GM23338 (cell line): ENCODE measurements around the gene ERN1. TPM values are rescaled to one million over a fixed set of nuclear protein-coding genes. Genes with fewer than 3 reads are reported as not detected.

Experiments
- ATAC-seq: fragments of 200-7000 bp; cut with Tn5 transposase; 3 replicates; pipeline ENCODE4 v1.9.1; 2020
- DNase-seq: peaks from one replicate; pipeline ENCODE4 v3.0.0-alpha.2; 2015; ENCODE audit warnings: low spot score
- H2AFZ ChIP-seq: fragments of 200-600 bp; sonication (generic); 2 replicates; pipeline ENCODE4 v1.8.0; 2016; ENCODE audit warnings: antibody characterized with exemption, mild to moderate bottlenecking, moderate library complexity
- H3F3A ChIP-seq: fragments of 200-600 bp; sonication (generic); replicated peaks from 2 replicates; pipeline ENCODE4 v1.8.0; 2017; ENCODE audit warnings: antibody characterized with exemption, mixed run types, low read depth
- H3K27ac ChIP-seq: fragments of 200-600 bp; sonication (generic); 2 replicates; pipeline ENCODE4 v1.6.1; 2016; ENCODE audit warnings: low read depth
- H3K27me3 ChIP-seq: fragments of 200-600 bp; sonication (generic); 2 replicates; pipeline ENCODE4 v1.8.0; 2016; ENCODE audit warnings: mild to moderate bottlenecking, mixed run types, moderate library complexity; ENCODE audit not compliant: insufficient read depth
- H3K36me3 ChIP-seq: fragments of 200-600 bp; sonication (generic); 2 replicates; pipeline ENCODE4 v1.8.0; 2016; ENCODE audit warnings: mild to moderate bottlenecking; ENCODE audit not compliant: insufficient read depth
- H3K4me1 ChIP-seq: fragments of 200-600 bp; sonication (generic); 2 replicates; pipeline ENCODE4 v1.8.0; 2016; ENCODE audit warnings: mild to moderate bottlenecking, moderate library complexity; ENCODE audit not compliant: insufficient read depth
- H3K4me2 ChIP-seq: fragments of 200-600 bp; sonication (generic); 2 replicates; pipeline ENCODE4 v1.7.1; 2017; ENCODE audit warnings: mixed run types
- H3K4me3 ChIP-seq: fragments of 200-600 bp; sonication (generic); 2 replicates; pipeline ENCODE4 v1.6.1; 2016; ENCODE audit warnings: mixed run types
- H3K79me2 ChIP-seq: fragments of 200-600 bp; sonication (generic); replicated peaks from 2 replicates; pipeline ENCODE4 v1.8.0; 2017; ENCODE audit warnings: mild to moderate bottlenecking; ENCODE audit not compliant: insufficient read depth
- H3K9me2 ChIP-seq: fragments of 200-600 bp; sonication (generic); 2 replicates; pipeline ENCODE4 v1.8.0; 2017; ENCODE audit not compliant: insufficient read depth
- H4K20me1 ChIP-seq: fragments of 200-600 bp; sonication (generic); replicated peaks from 2 replicates; pipeline ENCODE4 v1.8.0; 2017; ENCODE audit warnings: mild to moderate bottlenecking; ENCODE audit not compliant: insufficient read depth
- H3K27ac Mint-ChIP-seq: 2 replicates; pipeline ENCODE4 v1.8.0; 2020; ENCODE audit warnings: inconsistent platforms, mild to moderate bottlenecking, moderate library complexity, mixed read lengths
- H3K27me3 Mint-ChIP-seq: 3 replicates; pipeline ENCODE4 v1.8.0; 2022; ENCODE audit warnings: low read depth, mild to moderate bottlenecking, moderate library complexity, mixed read lengths, inconsistent platforms; ENCODE audit not compliant: insufficient read depth, poor library complexity
- H3K36me3 Mint-ChIP-seq: 3 replicates; pipeline ENCODE4 v1.8.0; 2021; ENCODE audit warnings: low read depth, mild to moderate bottlenecking, inconsistent platforms, moderate library complexity, mixed read lengths
- H3K4me1 Mint-ChIP-seq: 3 replicates; pipeline ENCODE4 v1.8.0; 2020; ENCODE audit warnings: mild to moderate bottlenecking, inconsistent platforms, mixed read lengths
- H3K4me3 Mint-ChIP-seq: 3 replicates; pipeline ENCODE4 v1.8.0; 2021; ENCODE audit warnings: moderate library complexity, mild to moderate bottlenecking, inconsistent platforms, mixed read lengths
- H3K9me3 Mint-ChIP-seq: 3 replicates; pipeline ENCODE4 v1.8.0; 2020; ENCODE audit warnings: moderate library complexity, mild to moderate bottlenecking, inconsistent platforms, mixed read lengths
- CTCF ChIP-seq, 2 experiments: fragments of 200-600 bp in 1 of 2; sonication (generic) in 1 of 2; conservative IDR thresholded peaks; 2 replicates each; pipeline versions ENCODE4 v1.5.1 to v1.6.1; 2016 to 2017; ENCODE audit warnings: antibody characterized with exemption in 2 of 2, low read depth in 2 of 2, mild to moderate bottlenecking in 2 of 2, moderate library complexity in 1 of 2
- ETS1 ChIP-seq: IDR thresholded peaks from 2 replicates; pipeline ENCODE4 v1.6.1; 2016; ENCODE audit warnings: antibody characterized with exemption
- EZH2 ChIP-seq: fragments of 200-600 bp; sonication (generic); IDR thresholded peaks from one replicate; pipeline ENCODE4 v1.8.0; 2017; ENCODE audit warnings: antibody characterized with exemption, mild to moderate bottlenecking, low read depth; ENCODE audit not compliant: unreplicated experiment
- EZH2phosphoT487 ChIP-seq: fragments of 200-600 bp; sonication (generic); IDR thresholded peaks from one replicate; pipeline ENCODE4 v1.8.1; 2018; ENCODE audit warnings: antibody characterized with exemption; ENCODE audit not compliant: unreplicated experiment
- JUNB ChIP-seq: IDR thresholded peaks from one replicate; pipeline ENCODE4 v1.6.1; 2016; ENCODE audit warnings: antibody characterized with exemption; ENCODE audit not compliant: unreplicated experiment
- NANOG ChIP-seq: IDR thresholded peaks from 2 replicates; pipeline ENCODE4 v1.6.1; 2016; ENCODE audit warnings: antibody characterized with exemption, borderline replicate concordance
- POLR2AphosphoS5 ChIP-seq: IDR thresholded peaks from 2 replicates; pipeline ENCODE4 v1.6.1; 2016; ENCODE audit warnings: antibody characterized with exemption, low read depth
- REST ChIP-seq: IDR thresholded peaks from one replicate; pipeline ENCODE4 v1.6.1; 2018; ENCODE audit warnings: antibody characterized with exemption; ENCODE audit not compliant: unreplicated experiment
- STAT1 ChIP-seq: IDR thresholded peaks from one replicate; pipeline ENCODE4 v1.6.1; 2016; ENCODE audit warnings: antibody characterized with exemption; ENCODE audit not compliant: unreplicated experiment
- ZNF114 ChIP-seq: fragments of 250-450 bp; sonication (Bioruptor Pico); IDR thresholded peaks from 2 replicates; pipeline ENCODE4 v1.5.0; 2020; ENCODE audit warnings: mild to moderate bottlenecking, moderate library complexity
- ZNF331 ChIP-seq: fragments of 250-450 bp; sonication (Bioruptor Pico); IDR thresholded peaks from 2 replicates; pipeline ENCODE4 v1.5.0; 2020; ENCODE audit warnings: low read depth, mild to moderate bottlenecking, moderate library complexity
- polyA plus RNA-seq: library from polyadenylated mRNA; unstranded; fragments of >200 nt; fragmentation: Nextera tagmentation; extraction: Ambion mirVana; gene quantifications from 2 replicates; pipeline ENCODE4 v1.2.1, GENCODE V29; 2016
- total RNA-seq: library from RNA; depleted of rRNA; stranded (reverse); fragments of >200 nt; shearing (Covaris generic); gene quantifications from 2 replicates; pipeline ENCODE4 v1.2.3, GENCODE V29; 2014
- TF ChIP-seq, protein P1 (sequence below): fragments of 250-450 bp; sonication (Bioruptor Pico); IDR thresholded peaks from 2 replicates; pipeline ENCODE4 v1.5.0; 2020; ENCODE audit warnings: mild to moderate bottlenecking, moderate library complexity

The ERN1 gene
- total and polyA plus RNA-seq, 2 experiments from 2014 or later, result 5.9 to 7.5 TPM

GRCh38 chr17:64113006-64113405 is 16.9 kb downstream of the ERN1 start:
- TF ChIP-seq EZH2 (no peak), JUNB (no peak), ZNF331 (no peak), STAT1 (no peak), EZH2phosphoT487 (no peak), REST (no peak), ZNF114 (CRISPR knock-in tag) (no peak), ETS1 (no peak), POLR2AphosphoS5 (no peak), CTCF (conservative IDR thresholded peaks at IDR 0.05; ENCODE audit: low read depth in 2 of 2) (no peak), NANOG (no peak)
- TF ChIP-seq, protein P1, sequence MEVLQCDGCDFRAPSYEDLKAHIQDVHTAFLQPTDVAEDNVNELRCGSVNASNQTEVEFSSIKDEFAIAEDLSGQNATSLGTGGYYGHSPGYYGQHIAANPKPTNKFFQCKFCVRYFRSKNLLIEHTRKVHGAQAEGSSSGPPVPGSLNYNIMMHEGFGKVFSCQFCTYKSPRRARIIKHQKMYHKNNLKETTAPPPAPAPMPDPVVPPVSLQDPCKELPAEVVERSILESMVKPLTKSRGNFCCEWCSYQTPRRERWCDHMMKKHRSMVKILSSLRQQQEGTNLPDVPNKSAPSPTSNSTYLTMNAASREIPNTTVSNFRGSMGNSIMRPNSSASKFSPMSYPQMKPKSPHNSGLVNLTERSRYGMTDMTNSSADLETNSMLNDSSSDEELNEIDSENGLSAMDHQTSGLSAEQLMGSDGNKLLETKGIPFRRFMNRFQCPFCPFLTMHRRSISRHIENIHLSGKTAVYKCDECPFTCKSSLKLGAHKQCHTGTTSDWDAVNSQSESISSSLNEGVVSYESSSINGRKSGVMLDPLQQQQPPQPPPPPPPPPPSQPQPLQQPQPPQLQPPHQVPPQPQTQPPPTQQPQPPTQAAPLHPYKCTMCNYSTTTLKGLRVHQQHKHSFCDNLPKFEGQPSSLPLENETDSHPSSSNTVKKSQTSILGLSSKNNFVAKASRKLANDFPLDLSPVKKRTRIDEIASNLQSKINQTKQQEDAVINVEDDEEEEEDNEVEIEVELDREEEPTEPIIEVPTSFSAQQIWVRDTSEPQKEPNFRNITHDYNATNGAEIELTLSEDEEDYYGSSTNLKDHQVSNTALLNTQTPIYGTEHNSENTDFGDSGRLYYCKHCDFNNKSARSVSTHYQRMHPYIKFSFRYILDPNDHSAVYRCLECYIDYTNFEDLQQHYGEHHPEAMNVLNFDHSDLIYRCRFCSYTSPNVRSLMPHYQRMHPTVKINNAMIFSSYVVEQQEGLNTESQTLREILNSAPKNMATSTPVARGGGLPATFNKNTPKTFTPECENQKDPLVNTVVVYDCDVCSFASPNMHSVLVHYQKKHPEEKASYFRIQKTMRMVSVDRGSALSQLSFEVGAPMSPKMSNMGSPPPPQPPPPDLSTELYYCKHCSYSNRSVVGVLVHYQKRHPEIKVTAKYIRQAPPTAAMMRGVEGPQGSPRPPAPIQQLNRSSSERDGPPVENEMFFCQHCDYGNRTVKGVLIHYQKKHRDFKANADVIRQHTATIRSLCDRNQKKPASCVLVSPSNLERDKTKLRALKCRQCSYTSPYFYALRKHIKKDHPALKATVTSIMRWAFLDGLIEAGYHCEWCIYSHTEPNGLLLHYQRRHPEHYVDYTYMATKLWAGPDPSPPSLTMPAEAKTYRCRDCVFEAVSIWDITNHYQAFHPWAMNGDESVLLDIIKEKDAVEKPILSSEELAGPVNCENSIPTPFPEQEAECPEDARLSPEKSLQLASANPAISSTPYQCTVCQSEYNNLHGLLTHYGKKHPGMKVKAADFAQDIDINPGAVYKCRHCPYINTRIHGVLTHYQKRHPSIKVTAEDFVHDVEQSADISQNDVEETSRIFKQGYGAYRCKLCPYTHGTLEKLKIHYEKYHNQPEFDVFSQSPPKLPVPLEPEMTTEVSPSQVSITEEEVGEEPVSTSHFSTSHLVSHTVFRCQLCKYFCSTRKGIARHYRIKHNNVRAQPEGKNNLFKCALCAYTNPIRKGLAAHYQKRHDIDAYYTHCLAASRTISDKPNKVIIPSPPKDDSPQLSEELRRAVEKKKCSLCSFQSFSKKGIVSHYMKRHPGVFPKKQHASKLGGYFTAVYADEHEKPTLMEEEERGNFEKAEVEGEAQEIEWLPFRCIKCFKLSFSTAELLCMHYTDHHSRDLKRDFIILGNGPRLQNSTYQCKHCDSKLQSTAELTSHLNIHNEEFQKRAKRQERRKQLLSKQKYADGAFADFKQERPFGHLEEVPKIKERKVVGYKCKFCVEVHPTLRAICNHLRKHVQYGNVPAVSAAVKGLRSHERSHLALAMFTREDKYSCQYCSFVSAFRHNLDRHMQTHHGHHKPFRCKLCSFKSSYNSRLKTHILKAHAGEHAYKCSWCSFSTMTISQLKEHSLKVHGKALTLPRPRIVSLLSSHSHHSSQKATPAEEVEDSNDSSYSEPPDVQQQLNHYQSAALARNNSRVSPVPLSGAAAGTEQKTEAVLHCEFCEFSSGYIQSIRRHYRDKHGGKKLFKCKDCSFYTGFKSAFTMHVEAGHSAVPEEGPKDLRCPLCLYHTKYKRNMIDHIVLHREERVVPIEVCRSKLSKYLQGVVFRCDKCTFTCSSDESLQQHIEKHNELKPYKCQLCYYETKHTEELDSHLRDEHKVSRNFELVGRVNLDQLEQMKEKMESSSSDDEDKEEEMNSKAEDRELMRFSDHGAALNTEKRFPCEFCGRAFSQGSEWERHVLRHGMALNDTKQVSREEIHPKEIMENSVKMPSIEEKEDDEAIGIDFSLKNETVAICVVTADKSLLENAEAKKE (CRISPR knock-in tag), result no peak
- Histone ChIP-seq H3F3A (no peaks in the 10 kb centered on the region), H3K4me1 (peaks cover 7% of the 10 kb centered on the region; the same call in 1 of the 2 replicates), H3K27ac (no peak overlapping the region), H3K4me3 (no peak overlapping the region), H3K27me3 (no peaks in the 10 kb centered on the region), H3K4me2 (no peak overlapping the region), H3K36me3 (no peaks in the 10 kb centered on the region), H2AFZ (no peak overlapping the region), H3K9me2 (peaks cover 4% of the 10 kb centered on the region; the same call in 1 of the 2 replicates), H3K79me2 (no peaks in the 10 kb centered on the region), H4K20me1 (no peaks in the 10 kb centered on the region)
- DNase-seq (no peak), ATAC-seq (no peak)
- Mint-ChIP-seq H3K4me3 (no peak overlapping the region), H3K9me3 (no peaks in the 10 kb centered on the region), H3K36me3 (no peaks in the 10 kb centered on the region), H3K4me1 (peaks cover 12% of the 10 kb centered on the region), H3K27me3 (peaks cover 6% of the 10 kb centered on the region), H3K27ac (no peak overlapping the region)
